ENCODE results near the gene DPM2.

The DPM2 gene

DNA sequence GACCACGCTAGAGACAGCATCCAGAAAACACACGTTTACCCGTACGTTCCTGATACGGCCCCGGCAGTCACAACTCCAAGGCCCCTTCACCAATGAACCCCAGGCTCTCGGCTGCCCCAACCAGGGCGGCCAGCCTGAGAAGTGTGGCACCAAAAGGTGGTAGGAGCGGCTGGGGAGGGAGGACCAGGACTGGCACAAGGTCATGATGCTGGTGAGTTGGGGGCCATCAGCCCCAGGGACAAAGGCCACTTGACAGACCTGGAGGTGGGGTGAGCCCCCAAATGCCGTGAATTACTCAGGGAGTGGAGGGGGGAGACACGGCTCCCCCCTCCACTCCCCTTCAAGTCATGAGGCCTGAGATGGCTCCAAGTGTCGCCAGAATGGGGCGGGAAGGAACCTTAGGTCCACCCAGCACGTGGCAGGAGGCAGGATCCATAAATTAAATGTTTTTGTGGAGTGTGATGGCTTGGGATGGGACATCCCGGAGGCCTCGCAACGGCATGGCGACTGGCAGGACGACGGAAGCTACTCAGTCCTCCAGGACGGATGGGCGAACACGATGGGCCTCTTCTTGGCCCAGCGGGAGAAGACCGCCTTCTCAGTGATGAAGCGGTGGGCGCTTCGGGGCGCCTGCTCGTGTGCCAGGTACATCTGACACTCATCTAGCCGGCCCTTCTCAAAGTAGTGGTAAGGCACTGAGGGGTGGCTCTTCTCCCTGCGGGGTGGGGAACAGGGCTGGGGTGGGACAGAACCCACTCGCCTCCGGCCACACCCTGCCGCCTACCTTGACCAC is 29.6 kb downstream of the DPM2 start:
- TF ChIP-seq MYC (IDR thresholded peaks at IDR 0.05; ENCODE audit: low read depth, low read length) (no peak), POLR2A (IDR thresholded peaks at IDR 0.05; ENCODE audit: extremely low read depth, insufficient read length) (no peak)
- TF ChIP-seq, protein P1, sequence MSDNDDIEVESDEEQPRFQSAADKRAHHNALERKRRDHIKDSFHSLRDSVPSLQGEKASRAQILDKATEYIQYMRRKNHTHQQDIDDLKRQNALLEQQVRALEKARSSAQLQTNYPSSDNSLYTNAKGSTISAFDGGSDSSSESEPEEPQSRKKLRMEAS (IDR thresholded peaks at IDR 0.05; ENCODE audit: low read depth, low read length) = no peak
- TF ChIP-seq, protein P2, sequence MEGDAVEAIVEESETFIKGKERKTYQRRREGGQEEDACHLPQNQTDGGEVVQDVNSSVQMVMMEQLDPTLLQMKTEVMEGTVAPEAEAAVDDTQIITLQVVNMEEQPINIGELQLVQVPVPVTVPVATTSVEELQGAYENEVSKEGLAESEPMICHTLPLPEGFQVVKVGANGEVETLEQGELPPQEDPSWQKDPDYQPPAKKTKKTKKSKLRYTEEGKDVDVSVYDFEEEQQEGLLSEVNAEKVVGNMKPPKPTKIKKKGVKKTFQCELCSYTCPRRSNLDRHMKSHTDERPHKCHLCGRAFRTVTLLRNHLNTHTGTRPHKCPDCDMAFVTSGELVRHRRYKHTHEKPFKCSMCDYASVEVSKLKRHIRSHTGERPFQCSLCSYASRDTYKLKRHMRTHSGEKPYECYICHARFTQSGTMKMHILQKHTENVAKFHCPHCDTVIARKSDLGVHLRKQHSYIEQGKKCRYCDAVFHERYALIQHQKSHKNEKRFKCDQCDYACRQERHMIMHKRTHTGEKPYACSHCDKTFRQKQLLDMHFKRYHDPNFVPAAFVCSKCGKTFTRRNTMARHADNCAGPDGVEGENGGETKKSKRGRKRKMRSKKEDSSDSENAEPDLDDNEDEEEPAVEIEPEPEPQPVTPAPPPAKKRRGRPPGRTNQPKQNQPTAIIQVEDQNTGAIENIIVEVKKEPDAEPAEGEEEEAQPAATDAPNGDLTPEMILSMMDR (IDR thresholded peaks at IDR 0.05; ENCODE audit: low read depth, low read length) = no peak
- no peak for DNase-seq (ENCODE audit: low read depth)
- no peak overlapping the region for H3K4me3 ChIP-seq (ENCODE audit: low read depth, low read length)

DNA sequence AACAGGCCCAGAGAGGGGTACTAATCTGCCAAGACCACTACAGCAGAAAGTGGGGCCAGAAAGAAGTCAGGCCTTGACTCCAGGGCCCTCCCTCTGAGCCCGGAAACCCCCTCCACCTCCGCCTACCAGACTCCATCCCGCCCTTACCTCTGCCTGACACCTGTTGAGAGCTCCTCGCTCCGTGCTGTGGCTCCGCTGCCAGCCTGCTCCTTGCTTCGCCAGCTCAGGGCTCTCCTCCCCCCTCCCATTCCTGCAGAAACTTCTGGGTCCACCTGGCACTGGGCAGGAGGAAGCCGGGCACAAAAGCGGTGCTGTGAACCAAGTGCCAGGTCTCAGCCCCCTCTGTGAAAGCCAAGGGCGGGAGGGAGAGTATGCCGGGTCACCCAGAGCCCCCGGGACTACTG is 31.9 kb downstream of the DPM2 start:
- TF ChIP-seq, protein P1 (IDR thresholded peaks at IDR 0.05; ENCODE audit: low read depth, low read length) = no peak
- TF ChIP-seq MYC (IDR thresholded peaks at IDR 0.05; ENCODE audit: low read depth, low read length) = no peak
- TF ChIP-seq, protein P2 (IDR thresholded peaks at IDR 0.05; ENCODE audit: low read depth, low read length) = no peak
- no peak for TF ChIP-seq POLR2A (IDR thresholded peaks at IDR 0.05; ENCODE audit: extremely low read depth, insufficient read length)
- DNase-seq (ENCODE audit: low read depth) = no peak
- no peak overlapping the region for H3K4me3 ChIP-seq (ENCODE audit: low read depth, low read length)

DNA sequence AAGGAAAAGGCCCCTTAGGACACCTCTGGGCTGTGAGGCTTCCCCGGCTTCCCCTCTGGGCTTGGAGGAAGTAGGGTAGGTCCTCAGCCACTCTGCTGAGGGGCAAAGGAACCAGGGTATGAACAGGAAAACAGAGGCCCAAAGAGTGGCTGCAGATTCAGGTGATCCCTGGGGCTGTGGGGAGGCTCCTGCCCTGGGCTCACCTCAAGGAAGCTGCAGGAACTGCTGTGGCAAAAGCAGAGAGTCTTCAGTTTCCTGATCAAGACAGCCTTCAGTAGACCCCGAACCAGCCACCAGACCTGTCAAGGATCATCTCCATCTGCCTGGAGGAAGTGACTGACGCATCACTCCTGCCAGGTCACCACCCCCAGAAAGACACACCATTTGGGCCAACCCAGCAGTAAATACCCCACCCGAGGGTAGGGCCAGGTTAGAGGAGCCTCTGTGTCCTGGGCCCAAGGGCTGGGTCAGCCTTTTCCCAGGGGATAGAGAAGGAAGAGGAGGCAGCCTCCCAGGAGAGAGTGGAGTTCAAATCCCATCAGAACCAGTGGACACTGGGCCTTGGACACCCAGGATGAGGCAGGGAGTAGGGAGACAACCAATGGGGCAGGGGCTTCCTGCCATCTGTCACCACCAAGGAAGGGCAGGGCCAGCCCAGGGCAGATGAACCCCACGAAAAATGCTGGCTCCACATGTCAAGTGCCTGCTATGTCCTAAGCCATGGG is 32.5 kb downstream of the DPM2 start:
- TF ChIP-seq MYC (IDR thresholded peaks at IDR 0.05; ENCODE audit: low read depth, low read length) (no peak), POLR2A (IDR thresholded peaks at IDR 0.05; ENCODE audit: extremely low read depth, insufficient read length) (no peak)
- TF ChIP-seq, protein P2 (IDR thresholded peaks at IDR 0.05; ENCODE audit: low read depth, low read length) = no peak
- TF ChIP-seq, protein P1 (IDR thresholded peaks at IDR 0.05; ENCODE audit: low read depth, low read length) = no peak
- DNase-seq (ENCODE audit: low read depth) = no peak
- no peak overlapping the region for H3K4me3 ChIP-seq (ENCODE audit: low read depth, low read length)

DNA sequence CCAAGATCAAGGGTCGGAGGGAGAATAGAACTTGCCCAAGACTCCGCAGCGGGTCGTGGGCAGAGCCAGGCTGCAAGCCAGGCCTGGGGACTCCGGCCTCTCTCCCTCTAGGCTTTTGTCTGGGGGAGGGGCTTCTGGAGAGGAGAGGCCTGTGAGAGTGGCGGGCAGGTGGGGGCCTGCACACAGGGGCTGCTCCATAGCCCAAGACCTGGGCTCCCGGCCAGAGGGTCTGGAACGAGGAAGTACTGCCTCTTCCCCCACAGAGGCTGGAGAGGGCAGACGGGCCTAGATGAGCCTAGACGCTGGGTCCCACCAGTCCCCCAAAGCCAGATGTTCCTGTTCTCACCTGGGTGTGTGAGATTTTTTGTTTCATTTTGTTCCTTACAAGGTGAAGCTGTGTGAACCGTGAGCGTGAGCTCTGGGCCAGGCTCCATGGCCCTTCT is 33.1 kb downstream of the DPM2 start:
- H3K4me3 ChIP-seq (ENCODE audit: low read depth, low read length) = no peak overlapping the region
- no peak for DNase-seq (ENCODE audit: low read depth)
- TF ChIP-seq MYC (IDR thresholded peaks at IDR 0.05; ENCODE audit: low read depth, low read length) (no peak), POLR2A (IDR thresholded peaks at IDR 0.05; ENCODE audit: extremely low read depth, insufficient read length) (no peak)
- TF ChIP-seq, protein P2 (IDR thresholded peaks at IDR 0.05; ENCODE audit: low read depth, low read length) = no peak
- TF ChIP-seq, protein P1 (IDR thresholded peaks at IDR 0.05; ENCODE audit: low read depth, low read length) = no peak

DNA sequence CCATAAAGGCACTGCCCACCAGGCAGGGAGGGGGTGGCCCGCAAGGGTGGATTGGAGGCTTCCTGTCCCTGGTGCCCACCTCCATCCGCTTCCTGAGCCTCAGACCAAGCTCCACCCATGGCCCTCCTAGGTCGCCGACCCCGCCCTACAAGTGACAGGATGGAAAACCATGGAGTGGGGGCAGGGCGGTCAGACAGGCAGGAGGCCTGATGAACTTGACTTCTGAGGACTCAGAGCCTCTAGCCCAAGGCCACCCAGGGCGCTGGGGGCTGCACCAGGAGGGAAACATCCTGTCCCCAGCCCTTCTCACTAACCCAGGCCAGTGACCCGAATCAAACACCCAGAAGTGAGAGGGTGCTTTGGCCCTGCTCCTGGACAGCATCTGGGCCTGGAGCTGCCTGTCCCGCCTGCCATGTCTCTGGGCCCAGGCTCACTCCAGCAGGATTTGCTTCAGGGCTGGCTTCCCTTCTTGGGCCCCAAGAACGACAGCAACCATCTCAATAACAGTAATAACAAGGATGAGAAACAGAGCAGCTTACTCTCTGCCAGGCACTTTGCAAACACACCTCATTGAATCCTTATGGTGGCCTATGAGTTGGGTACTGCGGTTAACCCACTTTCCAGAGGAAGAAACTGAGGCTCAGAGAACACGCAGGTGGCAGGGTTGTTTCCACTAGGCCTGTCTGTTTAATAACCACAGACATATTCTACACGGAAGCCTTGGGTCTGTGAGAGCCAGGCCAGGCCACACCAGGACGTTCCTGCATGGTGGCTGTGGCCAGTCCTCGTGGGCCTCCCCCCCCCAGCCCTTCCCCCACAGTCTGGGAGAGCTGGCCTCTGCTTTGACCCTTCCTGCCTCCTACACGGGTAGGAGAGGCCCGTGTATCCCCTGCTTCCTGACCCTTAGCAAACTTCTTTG is 33.8 kb downstream of the DPM2 start:
- no peak overlapping the region for H3K4me3 ChIP-seq (ENCODE audit: low read depth, low read length)
- DNase-seq (ENCODE audit: low read depth) = peak; percentile 40

More for the DNA sequence above, 33.8 kb downstream of the DPM2 start:
- TF ChIP-seq MYC (IDR thresholded peaks at IDR 0.05; ENCODE audit: low read depth, low read length) (no peak), POLR2A (IDR thresholded peaks at IDR 0.05; ENCODE audit: extremely low read depth, insufficient read length) (no peak)
- TF ChIP-seq, protein P2 (IDR thresholded peaks at IDR 0.05; ENCODE audit: low read depth, low read length) = no peak
- TF ChIP-seq, protein P1 (IDR thresholded peaks at IDR 0.05; ENCODE audit: low read depth, low read length) = no peak; the same call in 1 of the 2 replicates

Measured in NB4 (cell line).